Measurements from ENCODE around the gene SV2A. TPM values are rescaled to one million over a fixed set of nuclear protein-coding genes. Genes with fewer than 3 reads are reported as not detected.
"Not testable (repeated sequence)": the region's sequence is repeated elsewhere in the genome, so short reads cannot be mapped to it uniquely, and the experiment has no call there.

SV2A gene
- total RNA-seq, 1 experiment from 2014 or later, result 4.7 TPM

GRCh38 chr1:149962039-149962647 is 44.5 kb upstream of the SV2A start:
- peaks cover 76% of the 10 kb centered on the region for H3K36me3 Mint-ChIP-seq (ENCODE audit: insufficient read depth, unreplicated experiment)
- DNase-seq, result peak; percentile 59 to 69
- CTCF ChIA-PET, result interaction anchor here (0.7 to 2.3 kb wide), 4 partner anchors 50 to 225 kb away, joined by 3 to 13 read pairs (median 8); no protein-coding TSS in a partner anchor
- no peaks in the 10 kb centered on the region for H3K27me3 Mint-ChIP-seq (ENCODE audit: insufficient read depth, unreplicated experiment)
- H3K27ac Mint-ChIP-seq (ENCODE audit: unreplicated experiment), result no peak overlapping the region
- no peaks in the 10 kb centered on the region for H3K4me1 Mint-ChIP-seq (ENCODE audit: low read depth, unreplicated experiment)
- POLR2A ChIA-PET, result no interaction called here
- Histone ChIP-seq H3K27me3 (replicated peaks; ENCODE audit: control insufficient read depth, insufficient read depth, low read length) (no peaks in the 10 kb centered on the region), H3K9me3 (no peaks in the 10 kb centered on the region), H3K4me1 (no peaks in the 10 kb centered on the region), H3K36me3 (ENCODE audit: control insufficient read depth, insufficient read depth, low read length) (peaks cover 8% of the 10 kb centered on the region; the same call in 1 of the 2 replicates), H3K4me3 (ENCODE audit: low read depth, low read length) (no peak overlapping the region)
- TF ChIP-seq CTCF (IDR thresholded peaks at IDR 0.05; ENCODE audit: insufficient read depth in 1 of 2, low read depth in 1 of 2, low read length in 1 of 2, severe bottlenecking in 1 of 2, unreplicated experiment in 1 of 2), result peak; percentile 69 to 84
- H3K4me3 Mint-ChIP-seq (ENCODE audit: unreplicated experiment), result no peak overlapping the region
- intact Hi-C loops (cut with micrococcal nuclease; ENCODE audit: unreplicated experiment), result loop anchor here (1.0 kb wide), 3 partner anchors 88 to 225 kb away; no protein-coding TSS in a partner anchor
- BruUV-seq (replicated peaks), result no TSS peak
- no peaks in the 10 kb centered on the region for H3K9me3 Mint-ChIP-seq (ENCODE audit: unreplicated experiment)

- BruUV-seq (replicated peaks); H3K27me3 ChIP-seq (replicated peaks; ENCODE audit: control insufficient read depth, insufficient read depth, low read length); H3K27ac Mint-ChIP-seq (ENCODE audit: unreplicated experiment); CTCF ChIA-PET; H3K27me3 Mint-ChIP-seq (ENCODE audit: insufficient read depth, unreplicated experiment); H3K4me3 Mint-ChIP-seq (ENCODE audit: unreplicated experiment); intact Hi-C loops (cut with micrococcal nuclease; ENCODE audit: unreplicated experiment); H3K9me3 ChIP-seq; H3K36me3 ChIP-seq (ENCODE audit: control insufficient read depth, insufficient read depth, low read length); H3K9me3 Mint-ChIP-seq (ENCODE audit: unreplicated experiment); H3K4me3 ChIP-seq (ENCODE audit: low read depth, low read length); DNase-seq; H3K4me1 Mint-ChIP-seq (ENCODE audit: low read depth, unreplicated experiment); POLR2A ChIA-PET; H3K4me1 ChIP-seq: not testable (repeated sequence)
- H3K36me3 Mint-ChIP-seq (ENCODE audit: insufficient read depth, unreplicated experiment), result peaks cover 69% of the 10 kb centered on the region
These were observed 39.9 kb upstream of the SV2A start for GRCh38 chr1:149957548-149957947.

GRCh38 chr1:149949911-149950310 is 32.3 kb upstream of the SV2A start:
- CTCF ChIA-PET, result no interaction called here
- no peaks in the 10 kb centered on the region for H3K36me3 ChIP-seq (ENCODE audit: control insufficient read depth, insufficient read depth, low read length)

More at GRCh38 chr1:149949911-149950310, 32.3 kb upstream of the SV2A start:
- no peaks in the 10 kb centered on the region for H3K9me3 Mint-ChIP-seq (ENCODE audit: unreplicated experiment)
- H3K36me3 Mint-ChIP-seq (ENCODE audit: insufficient read depth, unreplicated experiment), result peaks cover 46% of the 10 kb centered on the region
- intact Hi-C loops (cut with micrococcal nuclease; ENCODE audit: unreplicated experiment), result no loop called here
- no peaks in the 10 kb centered on the region for H3K9me3 ChIP-seq
- TF ChIP-seq CTCF (IDR thresholded peaks at IDR 0.05; ENCODE audit: insufficient read depth in 1 of 2, low read depth in 1 of 2, low read length in 1 of 2, severe bottlenecking in 1 of 2, unreplicated experiment in 1 of 2), result no peak
- BruUV-seq (replicated peaks), result no TSS peak
- no peak for DNase-seq
- H3K27ac Mint-ChIP-seq (ENCODE audit: unreplicated experiment), result no peak overlapping the region
- no peaks in the 10 kb centered on the region for H3K27me3 ChIP-seq (replicated peaks; ENCODE audit: control insufficient read depth, insufficient read depth, low read length)
- H3K27me3 Mint-ChIP-seq (ENCODE audit: insufficient read depth, unreplicated experiment), result no peaks in the 10 kb centered on the region
- H3K4me1 ChIP-seq, result no peaks in the 10 kb centered on the region
- POLR2A ChIA-PET, result no interaction called here
- no peak overlapping the region for H3K4me3 ChIP-seq (ENCODE audit: low read depth, low read length)
- H3K4me1 Mint-ChIP-seq (ENCODE audit: low read depth, unreplicated experiment), result no peaks in the 10 kb centered on the region
- no peak overlapping the region for H3K4me3 Mint-ChIP-seq (ENCODE audit: unreplicated experiment)
